NCI-H82 (cell line): Measurements from ENCODE around the gene SLC9A8.
"Not testable (repeated sequence)": the region's sequence is repeated elsewhere in the genome, so short reads cannot be mapped to it uniquely, and the experiment has no call there.

Source experiments
- DNase-seq: peaks from one replicate; lab custom pipeline; 2025; lab: John Stamatoyannopoulos, UW

The SLC9A8 gene

GRCh38 chr20:49786668-49787370, 25.8 kb upstream of the SLC9A8 start:
- no peak for DNase-seq

- no peak for DNase-seq
Measured at GRCh38 chr20:49787371-49788357, 25.0 kb upstream of the SLC9A8 start.

GRCh38 chr20:49790077-49790798, 22.4 kb upstream of the SLC9A8 start:
- DNase-seq: no peak

GRCh38 chr20:49791165-49791564, 21.5 kb upstream of the SLC9A8 start:
- DNase-seq: no peak

GRCh38 chr20:49792006-49792405, 20.6 kb upstream of the SLC9A8 start:
- no peak for DNase-seq

GRCh38 chr20:49792611-49793010, 20.0 kb upstream of the SLC9A8 start:
- no peak for DNase-seq

GRCh38 chr20:49794336-49795134, 18.1 kb upstream of the SLC9A8 start:
- no peak for DNase-seq

GRCh38 chr20:49795135-49795424, 17.5 kb upstream of the SLC9A8 start:
- DNase-seq: no peak

GRCh38 chr20:49796600-49797343, 15.9 kb upstream of the SLC9A8 start:
- no peak for DNase-seq

GRCh38 chr20:49797344-49797615, 15.3 kb upstream of the SLC9A8 start:
- DNase-seq: no peak

- DNase-seq: no peak
Measured at GRCh38 chr20:49798718-49799117, 13.9 kb upstream of the SLC9A8 start.

GRCh38 chr20:49799698-49800097, 12.9 kb upstream of the SLC9A8 start:
- DNase-seq: no peak

- no peak for DNase-seq
Measured at GRCh38 chr20:49803418-49803817, 9.2 kb upstream of the SLC9A8 start.

- DNase-seq: no peak
Measured at GRCh38 chr20:49804364-49804763, 8.3 kb upstream of the SLC9A8 start.

- DNase-seq: not testable (repeated sequence)
Measured at GRCh38 chr20:49805224-49805876, 7.3 kb upstream of the SLC9A8 start.

- no peak for DNase-seq
Measured at GRCh38 chr20:49808753-49809152, 3.9 kb upstream of the SLC9A8 start.

- no peak for DNase-seq
Measured at GRCh38 chr20:49809803-49810359, 2.7 kb upstream of the SLC9A8 start.

GRCh38 chr20:49810491-49811190, 2.0 kb upstream of the SLC9A8 start:
- DNase-seq: no peak

- DNase-seq: peak; percentile 59
Measured at GRCh38 chr20:49811825-49812506, 662 bp upstream of the SLC9A8 start.
